Measurements from ENCODE around the gene STYXL2.

STYXL2 gene

DNA sequence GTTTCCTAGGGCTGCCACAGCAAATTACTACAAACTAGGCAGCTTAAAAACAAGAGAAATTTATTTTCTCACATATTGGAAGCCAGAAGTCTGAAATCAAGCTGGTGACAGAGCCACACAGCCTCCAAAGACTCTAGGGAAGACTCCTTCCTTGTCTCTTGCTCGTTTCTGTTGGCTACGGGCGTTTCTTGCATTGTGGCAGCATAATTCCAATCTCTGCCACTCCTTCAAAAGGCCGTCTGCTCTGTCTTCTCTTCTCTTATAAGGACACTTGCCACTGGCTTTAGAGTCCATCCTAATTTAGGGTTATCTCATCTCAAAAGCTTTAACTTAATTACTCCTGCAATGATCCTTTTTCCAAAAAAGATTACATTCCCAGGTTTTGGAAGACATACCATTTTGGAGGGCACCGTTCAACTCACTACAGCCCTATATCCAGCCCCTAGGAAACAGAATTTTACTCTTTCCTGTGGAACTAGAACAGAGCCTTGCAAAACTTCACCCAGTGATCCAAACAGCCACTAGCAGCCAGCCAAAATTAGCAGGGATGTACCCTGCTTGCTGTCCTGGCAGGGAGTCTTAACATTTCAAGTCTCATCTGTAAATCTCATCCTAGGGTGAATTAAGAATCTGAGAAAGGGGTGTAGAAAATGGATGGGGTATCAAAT is 9.2 kb downstream of the STYXL2 start:
- H3K4me1 ChIP-seq (ENCODE audit: control insufficient read depth, insufficient read depth, low read length) = no peaks in the 10 kb centered on the region
- H3K9ac ChIP-seq (ENCODE audit: low read length) = no peak overlapping the region
- H3K27me3 ChIP-seq (ENCODE audit: control insufficient read depth, insufficient read depth, low read length) = no peaks in the 10 kb centered on the region
- H3K36me3 ChIP-seq (ENCODE audit: control insufficient read depth, insufficient read depth, low read length) = no peaks in the 10 kb centered on the region
- no peak overlapping the region for H3K4me3 ChIP-seq (ENCODE audit: low read length)
- H3K27ac ChIP-seq (ENCODE audit: low read depth, low read length) = no peak overlapping the region

DNA sequence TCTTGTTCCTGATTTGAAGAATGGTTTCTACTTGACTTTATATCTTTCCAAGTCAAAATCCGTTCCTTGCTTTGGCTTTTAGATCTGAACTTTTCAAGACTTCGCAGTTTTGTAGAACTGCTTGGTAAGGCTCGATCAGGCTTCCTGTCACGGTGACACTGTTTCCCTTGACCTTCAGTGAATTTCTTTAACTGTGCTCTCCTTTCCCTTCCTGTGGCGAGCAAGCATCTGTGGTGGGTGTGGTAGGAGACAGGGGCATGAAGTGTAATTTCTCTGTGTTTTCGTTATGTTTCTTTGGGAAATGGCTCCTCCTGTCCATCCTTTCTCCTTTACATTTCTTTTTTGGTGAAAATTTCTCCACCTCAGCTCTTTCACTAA is 10.4 kb downstream of the STYXL2 start:
- Histone ChIP-seq H3K27ac (ENCODE audit: low read depth, low read length) (no peak overlapping the region), H3K4me1 (ENCODE audit: control insufficient read depth, insufficient read depth, low read length) (no peaks in the 10 kb centered on the region), H3K9ac (ENCODE audit: low read length) (no peak overlapping the region), H3K27me3 (ENCODE audit: control insufficient read depth, insufficient read depth, low read length) (no peaks in the 10 kb centered on the region), H3K4me3 (ENCODE audit: low read length) (no peak overlapping the region), H3K36me3 (ENCODE audit: control insufficient read depth, insufficient read depth, low read length) (no peaks in the 10 kb centered on the region)

DNA sequence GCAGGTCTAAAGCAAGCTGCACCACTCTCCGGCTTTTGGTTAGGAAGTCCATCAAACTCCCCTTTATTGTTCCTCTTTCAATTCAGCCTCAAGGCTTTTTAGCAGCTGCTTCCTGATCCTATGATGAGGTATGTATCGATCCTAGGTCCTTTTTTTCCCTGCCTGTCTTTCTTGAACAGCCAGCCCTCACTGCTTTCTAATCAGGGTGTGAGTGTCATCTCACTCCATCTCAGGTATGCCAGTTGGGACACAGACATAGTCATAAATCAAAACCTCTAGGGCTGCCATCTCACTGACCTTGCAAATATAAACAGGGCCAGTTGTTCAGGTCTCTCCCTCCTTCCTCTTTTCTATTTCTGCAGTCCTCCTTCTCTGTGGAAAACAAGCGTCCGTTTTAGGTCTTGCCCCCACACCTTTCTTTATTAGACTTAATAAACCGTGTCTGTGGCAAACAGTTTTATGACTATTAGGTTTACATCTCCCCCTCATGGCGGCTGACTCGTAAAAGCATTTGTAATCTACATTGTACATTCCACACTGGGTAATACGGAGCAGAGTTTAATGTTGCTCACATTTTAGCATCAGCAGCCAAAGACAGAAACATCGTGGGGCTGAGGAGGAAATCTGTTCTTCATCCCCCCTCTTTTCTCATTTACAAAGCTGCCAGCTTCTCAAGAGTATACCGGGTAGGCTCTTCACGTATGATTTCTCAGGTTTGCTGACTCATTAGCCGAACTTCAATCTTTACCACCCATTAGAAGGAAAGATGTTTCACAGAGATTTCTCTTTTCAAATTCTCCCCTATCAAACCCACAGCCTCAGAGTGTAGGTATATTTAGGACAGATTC is 11.6 kb downstream of the STYXL2 start:
- H3K4me1 ChIP-seq (ENCODE audit: control insufficient read depth, insufficient read depth, low read length) = no peaks in the 10 kb centered on the region

DNA sequence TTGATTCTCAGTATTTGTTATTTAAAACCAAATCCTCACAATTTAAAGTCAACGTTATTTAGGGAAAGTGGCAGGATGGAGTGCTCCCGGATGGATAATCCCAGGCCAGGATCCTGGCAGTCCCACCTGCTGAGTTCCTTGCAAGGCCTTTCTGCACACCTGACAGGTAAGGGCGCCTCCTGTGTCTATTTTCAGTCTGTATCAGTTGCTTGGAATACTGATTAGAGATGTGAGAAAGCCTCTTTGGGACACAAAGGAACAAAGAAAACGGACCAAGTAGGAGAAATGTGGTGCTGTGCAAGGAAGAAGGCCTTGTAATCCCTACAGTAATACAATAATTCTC is 12.2 kb downstream of the STYXL2 start:
- H3K27ac ChIP-seq (ENCODE audit: low read depth, low read length) = no peak overlapping the region
- no peaks in the 10 kb centered on the region for H3K27me3 ChIP-seq (ENCODE audit: control insufficient read depth, insufficient read depth, low read length)
- H3K36me3 ChIP-seq (ENCODE audit: control insufficient read depth, insufficient read depth, low read length) = no peaks in the 10 kb centered on the region
- no peak overlapping the region for H3K9ac ChIP-seq (ENCODE audit: low read length)
- no peaks in the 10 kb centered on the region for H3K4me1 ChIP-seq (ENCODE audit: control insufficient read depth, insufficient read depth, low read length)
- no peak overlapping the region for H3K4me3 ChIP-seq (ENCODE audit: low read length)

More for the DNA sequence above, 11.6 kb downstream of the STYXL2 start:
- Histone ChIP-seq H3K27me3 (ENCODE audit: control insufficient read depth, insufficient read depth, low read length) (no peaks in the 10 kb centered on the region), H3K4me3 (ENCODE audit: low read length) (no peak overlapping the region), H3K36me3 (ENCODE audit: control insufficient read depth, insufficient read depth, low read length) (no peaks in the 10 kb centered on the region), H3K9ac (ENCODE audit: low read length) (no peak overlapping the region), H3K27ac (ENCODE audit: low read depth, low read length) (no peak overlapping the region)

DNA sequence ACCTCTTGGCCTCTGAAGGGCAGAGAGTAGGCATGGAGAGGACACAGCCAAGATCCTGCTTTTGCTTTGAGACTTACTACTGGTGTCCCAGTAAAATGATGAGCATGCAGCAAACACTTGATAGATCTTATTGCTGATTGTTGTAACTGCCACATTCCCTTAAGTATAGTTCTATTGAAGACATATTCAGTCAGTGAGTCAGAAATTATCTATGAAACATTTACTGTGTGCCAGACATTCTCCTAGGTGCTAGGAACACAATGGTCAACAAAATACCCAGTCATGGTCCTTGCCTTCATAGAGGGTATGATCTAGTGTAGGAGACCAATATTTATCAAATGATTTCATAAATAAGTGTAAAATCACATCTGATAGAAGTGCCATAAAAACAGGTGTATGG is 13.6 kb downstream of the STYXL2 start:
- Histone ChIP-seq H3K27me3 (ENCODE audit: control insufficient read depth, insufficient read depth, low read length) (no peaks in the 10 kb centered on the region), H3K4me3 (ENCODE audit: low read length) (no peak overlapping the region), H3K27ac (ENCODE audit: low read depth, low read length) (no peak overlapping the region), H3K9ac (ENCODE audit: low read length) (no peak overlapping the region), H3K36me3 (ENCODE audit: control insufficient read depth, insufficient read depth, low read length) (no peaks in the 10 kb centered on the region), H3K4me1 (ENCODE audit: control insufficient read depth, insufficient read depth, low read length) (no peaks in the 10 kb centered on the region)

DNA sequence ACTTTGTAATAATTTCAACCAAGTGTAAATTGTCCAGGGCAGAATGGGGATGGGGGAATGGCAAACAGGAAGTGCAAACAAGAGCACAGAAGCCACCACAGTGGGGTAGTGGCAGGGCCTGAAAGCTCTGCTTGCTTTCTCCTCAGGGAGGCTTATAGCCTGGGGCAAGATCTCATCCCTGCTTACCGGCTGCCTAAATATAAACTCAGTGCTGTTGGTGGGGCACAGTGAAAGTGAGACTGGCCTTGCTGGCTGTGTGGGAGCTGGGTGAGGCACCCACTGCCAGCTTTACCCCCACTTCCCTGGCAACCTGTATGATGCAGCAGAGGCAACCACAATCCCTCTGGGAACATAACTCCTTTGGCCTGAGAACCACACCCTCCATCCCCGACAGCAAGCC is 15.2 kb downstream of the STYXL2 start:
- no peak overlapping the region for H3K4me3 ChIP-seq (ENCODE audit: low read length)
- H3K4me1 ChIP-seq (ENCODE audit: control insufficient read depth, insufficient read depth, low read length) = no peaks in the 10 kb centered on the region
- H3K9ac ChIP-seq (ENCODE audit: low read length) = no peak overlapping the region
- no peaks in the 10 kb centered on the region for H3K36me3 ChIP-seq (ENCODE audit: control insufficient read depth, insufficient read depth, low read length)
- no peaks in the 10 kb centered on the region for H3K27me3 ChIP-seq (ENCODE audit: control insufficient read depth, insufficient read depth, low read length)
- H3K27ac ChIP-seq (ENCODE audit: low read depth, low read length) = no peak overlapping the region

DNA sequence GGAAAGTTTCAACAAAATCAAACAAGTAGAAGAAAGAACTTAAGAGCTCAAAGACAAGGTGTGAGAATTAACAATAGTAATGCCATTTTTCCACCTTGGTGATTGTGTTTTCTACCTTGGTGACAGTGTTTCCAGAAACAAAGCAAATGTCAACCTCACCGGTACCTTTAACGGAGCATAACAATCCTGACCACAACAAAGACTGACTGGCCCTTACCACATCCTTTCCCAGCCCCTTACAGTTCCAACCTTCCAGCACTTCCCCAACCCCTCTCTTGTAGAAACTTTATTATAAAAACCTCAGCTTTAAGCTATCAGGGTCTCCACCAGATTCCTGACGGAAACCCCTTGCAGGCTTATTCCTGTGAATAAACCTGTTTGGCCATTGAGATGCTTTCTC is 16.7 kb downstream of the STYXL2 start:
- no peaks in the 10 kb centered on the region for H3K36me3 ChIP-seq (ENCODE audit: control insufficient read depth, insufficient read depth, low read length)
- no peaks in the 10 kb centered on the region for H3K27me3 ChIP-seq (ENCODE audit: control insufficient read depth, insufficient read depth, low read length)
- H3K9ac ChIP-seq (ENCODE audit: low read length) = no peak overlapping the region
- no peak overlapping the region for H3K27ac ChIP-seq (ENCODE audit: low read depth, low read length)
- no peak overlapping the region for H3K4me3 ChIP-seq (ENCODE audit: low read length)
- H3K4me1 ChIP-seq (ENCODE audit: control insufficient read depth, insufficient read depth, low read length) = no peaks in the 10 kb centered on the region

DNA sequence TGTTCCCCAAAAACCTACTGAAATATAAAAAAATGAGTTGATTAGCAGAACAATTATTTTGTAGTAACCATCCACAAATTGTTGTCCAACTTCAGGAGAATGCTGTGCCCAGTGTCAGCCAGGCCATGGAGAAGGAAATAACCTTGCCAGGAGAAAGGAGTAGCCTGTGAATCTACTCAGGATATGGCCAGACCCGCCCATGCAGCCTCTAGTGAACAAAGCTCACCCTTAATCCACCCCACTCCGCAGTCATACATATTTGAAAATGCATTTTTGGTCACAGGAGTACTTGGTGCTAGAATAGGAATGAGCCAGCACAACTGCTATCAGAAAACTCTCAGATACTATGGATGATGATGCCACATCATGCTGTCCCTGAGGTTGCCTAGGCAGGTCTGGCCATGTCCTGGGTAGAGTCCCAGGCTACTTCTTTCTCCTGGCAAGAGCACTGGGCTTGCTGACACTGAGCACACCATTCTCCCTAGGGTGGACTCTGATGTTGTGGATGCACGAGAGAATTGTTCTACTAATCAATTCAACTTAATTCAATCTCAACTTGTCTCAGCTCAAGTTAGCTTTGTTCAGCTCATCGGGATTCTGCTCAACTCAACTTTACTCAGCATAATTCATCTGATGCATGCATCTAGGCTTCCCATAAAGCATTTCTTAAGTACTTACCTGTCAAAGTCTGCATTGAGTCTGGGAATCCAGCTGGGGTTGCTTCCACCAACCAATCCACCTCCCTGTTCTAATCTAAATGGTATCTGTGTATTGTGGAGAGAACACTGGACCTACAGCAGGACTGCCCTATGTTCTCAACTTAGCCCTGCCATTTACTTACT is 18.2 kb downstream of the STYXL2 start:
- no peaks in the 10 kb centered on the region for H3K4me1 ChIP-seq (ENCODE audit: control insufficient read depth, insufficient read depth, low read length)
- no peak overlapping the region for H3K4me3 ChIP-seq (ENCODE audit: low read length)
- H3K36me3 ChIP-seq (ENCODE audit: control insufficient read depth, insufficient read depth, low read length) = no peaks in the 10 kb centered on the region
- no peak overlapping the region for H3K9ac ChIP-seq (ENCODE audit: low read length)
- no peaks in the 10 kb centered on the region for H3K27me3 ChIP-seq (ENCODE audit: control insufficient read depth, insufficient read depth, low read length)
- H3K27ac ChIP-seq (ENCODE audit: low read depth, low read length) = no peak overlapping the region

DNA sequence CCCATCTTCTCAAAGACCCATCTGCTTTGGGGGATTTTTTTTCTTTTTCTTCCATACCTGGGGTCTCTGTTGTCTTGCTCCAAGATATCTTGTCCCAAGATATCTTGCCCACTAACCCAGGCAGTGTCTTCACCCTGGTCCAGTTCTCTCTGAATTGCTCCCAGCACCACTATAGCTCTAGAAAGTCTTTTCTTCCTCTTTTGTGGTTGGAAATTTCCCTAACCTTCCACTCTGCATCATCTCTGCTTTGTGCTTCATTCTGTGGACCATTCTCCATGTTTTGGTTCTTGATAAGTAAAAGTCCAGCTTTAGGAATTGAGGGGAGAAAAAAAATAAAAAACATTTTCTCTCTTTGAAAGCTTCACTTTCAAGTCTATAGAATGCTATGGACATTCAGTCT is 20.9 kb downstream of the STYXL2 start:
- no peak overlapping the region for H3K27ac ChIP-seq (ENCODE audit: low read depth, low read length)
- H3K4me1 ChIP-seq (ENCODE audit: control insufficient read depth, insufficient read depth, low read length) = no peaks in the 10 kb centered on the region

DNA sequence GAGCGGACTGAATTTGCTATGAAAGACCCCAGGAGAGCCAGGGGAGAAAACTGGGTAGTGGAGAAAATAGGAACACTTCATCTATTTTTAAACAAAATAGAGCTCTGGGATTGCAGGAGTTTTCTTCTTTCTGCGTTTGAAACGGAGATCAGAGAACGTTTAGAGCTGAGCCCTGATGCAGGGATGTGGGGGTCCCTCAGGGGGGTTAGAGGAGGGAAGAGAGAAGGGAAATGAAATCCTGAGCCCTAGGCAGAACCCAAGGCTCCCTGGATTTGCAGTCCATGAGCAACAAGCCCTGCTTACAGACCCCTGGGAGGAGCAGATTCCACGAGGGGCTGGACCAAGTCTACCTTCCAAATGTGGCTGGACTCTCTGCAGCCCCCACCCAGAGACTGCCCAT is 21.8 kb downstream of the STYXL2 start:
- Histone ChIP-seq H3K36me3 (ENCODE audit: control insufficient read depth, insufficient read depth, low read length) (no peaks in the 10 kb centered on the region), H3K9ac (ENCODE audit: low read length) (no peak overlapping the region), H3K4me1 (ENCODE audit: control insufficient read depth, insufficient read depth, low read length) (no peaks in the 10 kb centered on the region), H3K4me3 (ENCODE audit: low read length) (no peak overlapping the region), H3K27me3 (ENCODE audit: control insufficient read depth, insufficient read depth, low read length) (no peaks in the 10 kb centered on the region), H3K27ac (ENCODE audit: low read depth, low read length) (no peak overlapping the region)

More for the DNA sequence above, 20.9 kb downstream of the STYXL2 start:
- no peak overlapping the region for H3K9ac ChIP-seq (ENCODE audit: low read length)
- no peak overlapping the region for H3K4me3 ChIP-seq (ENCODE audit: low read length)
- H3K27me3 ChIP-seq (ENCODE audit: control insufficient read depth, insufficient read depth, low read length) = no peaks in the 10 kb centered on the region
- H3K36me3 ChIP-seq (ENCODE audit: control insufficient read depth, insufficient read depth, low read length) = no peaks in the 10 kb centered on the region

DNA sequence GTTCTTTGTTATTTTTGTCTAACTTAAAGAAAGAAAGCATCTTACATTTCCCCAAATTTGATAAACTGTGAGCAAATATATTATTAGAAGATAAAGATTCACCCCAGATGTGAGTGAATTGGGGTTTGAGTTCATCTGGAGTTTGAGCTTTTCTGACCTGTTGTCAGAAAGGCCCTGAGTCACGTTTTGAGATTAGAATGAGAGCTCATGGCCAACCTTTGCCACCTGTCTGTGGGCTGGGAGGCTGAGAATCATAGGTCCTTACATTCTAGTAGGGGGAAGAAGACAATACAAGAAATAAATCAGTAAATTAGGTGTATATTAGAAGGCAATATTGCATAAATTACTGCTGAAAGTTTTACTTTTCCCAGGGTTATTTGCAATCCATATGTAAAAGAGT is 22.3 kb downstream of the STYXL2 start:
- Histone ChIP-seq H3K4me1 (ENCODE audit: control insufficient read depth, insufficient read depth, low read length) (no peaks in the 10 kb centered on the region), H3K27me3 (ENCODE audit: control insufficient read depth, insufficient read depth, low read length) (no peaks in the 10 kb centered on the region), H3K36me3 (ENCODE audit: control insufficient read depth, insufficient read depth, low read length) (no peaks in the 10 kb centered on the region), H3K27ac (ENCODE audit: low read depth, low read length) (no peak overlapping the region), H3K9ac (ENCODE audit: low read length) (no peak overlapping the region), H3K4me3 (ENCODE audit: low read length) (no peak overlapping the region)

DNA sequence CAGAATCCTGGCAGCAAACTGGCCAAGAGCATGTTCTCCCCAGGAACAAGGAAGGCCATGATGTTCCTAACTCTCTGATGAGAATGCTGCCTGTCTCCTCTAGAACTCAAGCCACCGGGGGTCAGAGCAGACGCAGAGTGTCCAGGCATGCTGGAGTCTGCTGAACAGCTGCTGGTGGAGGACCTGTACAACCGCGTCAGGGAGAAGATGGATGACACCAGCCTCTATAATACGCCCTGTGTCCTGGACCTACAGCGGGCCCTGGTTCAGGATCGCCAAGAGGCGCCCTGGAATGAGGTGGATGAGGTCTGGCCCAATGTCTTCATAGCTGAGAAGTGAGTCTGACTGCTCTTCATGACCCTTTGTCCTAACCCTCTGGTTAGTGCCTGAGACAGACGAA is 23.4 kb downstream of the STYXL2 start:
- Histone ChIP-seq H3K27ac (ENCODE audit: low read depth, low read length) (no peak overlapping the region), H3K36me3 (ENCODE audit: control insufficient read depth, insufficient read depth, low read length) (no peaks in the 10 kb centered on the region), H3K4me1 (ENCODE audit: control insufficient read depth, insufficient read depth, low read length) (no peaks in the 10 kb centered on the region), H3K9ac (ENCODE audit: low read length) (no peak overlapping the region), H3K27me3 (ENCODE audit: control insufficient read depth, insufficient read depth, low read length) (no peaks in the 10 kb centered on the region), H3K4me3 (ENCODE audit: low read length) (no peak overlapping the region)
